GM12891 (cell line): ENCODE results near the gene NDUFA13.

ENCODE experiments used
- POLR2A ChIP-seq: IDR thresholded peaks from 2 replicates; pipeline ENCODE4 v1.6.1; 2011; ENCODE audit warnings: low read depth, low read length, control low read depth
- POLR2AphosphoS5 ChIP-seq: IDR thresholded peaks from 2 replicates; pipeline ENCODE4 v1.6.1; 2011; ENCODE audit warnings: low read depth, low read length, control low read depth
- POU2F2 ChIP-seq: IDR thresholded peaks from 2 replicates; pipeline ENCODE4 v1.6.1; 2011; ENCODE audit warnings: low read depth, mild to moderate bottlenecking, control low read depth, low read length, moderate library complexity
- SPI1 ChIP-seq: IDR thresholded peaks from 2 replicates; pipeline ENCODE4 v1.6.1; 2011; ENCODE audit warnings: low read depth, low read length, control low read depth
- TAF1 ChIP-seq: IDR thresholded peaks from 2 replicates; pipeline ENCODE4 v1.6.1; 2011; ENCODE audit warnings: low read depth, low read length, control low read depth

- TF ChIP-seq POLR2AphosphoS5 (no peak), POLR2A (no peak), TAF1 (no peak), SPI1 (no peak), POU2F2 (no peak)
Measured at GRCh38 chr19:19568802-19569756, 53.1 kb downstream of the NDUFA13 start.
